ENCODE data around the gene RXRA.

DNA sequence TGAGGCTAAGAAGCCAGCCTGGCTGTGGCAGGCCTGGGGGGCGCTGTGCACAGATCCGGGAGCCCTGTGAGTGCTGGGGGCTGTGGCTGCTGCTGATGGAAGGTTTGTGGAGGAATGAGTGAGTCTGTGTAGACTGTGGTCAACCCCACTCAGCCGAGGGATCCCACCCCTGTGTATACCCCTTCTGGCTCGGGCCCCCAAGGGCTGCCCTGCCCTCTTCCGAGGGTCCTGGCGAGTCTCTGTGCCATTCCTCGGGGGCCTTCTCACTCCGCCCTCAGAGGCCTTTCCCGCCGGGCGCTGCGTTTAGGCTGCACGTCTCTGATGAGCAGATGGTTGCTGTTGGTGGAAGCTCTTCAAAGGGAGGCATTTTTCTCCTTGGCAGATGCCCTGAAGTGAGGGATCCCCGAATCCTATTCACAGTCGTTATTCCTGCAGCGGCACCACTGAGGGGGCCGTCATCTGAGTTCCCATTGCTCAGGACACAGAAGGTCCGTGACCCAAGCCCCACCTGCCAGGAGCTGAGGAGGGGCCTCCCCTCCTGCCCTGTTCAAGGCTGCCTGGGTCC is 94.1 kb downstream of the RXRA start:
- TF ChIP-seq, protein P1, sequence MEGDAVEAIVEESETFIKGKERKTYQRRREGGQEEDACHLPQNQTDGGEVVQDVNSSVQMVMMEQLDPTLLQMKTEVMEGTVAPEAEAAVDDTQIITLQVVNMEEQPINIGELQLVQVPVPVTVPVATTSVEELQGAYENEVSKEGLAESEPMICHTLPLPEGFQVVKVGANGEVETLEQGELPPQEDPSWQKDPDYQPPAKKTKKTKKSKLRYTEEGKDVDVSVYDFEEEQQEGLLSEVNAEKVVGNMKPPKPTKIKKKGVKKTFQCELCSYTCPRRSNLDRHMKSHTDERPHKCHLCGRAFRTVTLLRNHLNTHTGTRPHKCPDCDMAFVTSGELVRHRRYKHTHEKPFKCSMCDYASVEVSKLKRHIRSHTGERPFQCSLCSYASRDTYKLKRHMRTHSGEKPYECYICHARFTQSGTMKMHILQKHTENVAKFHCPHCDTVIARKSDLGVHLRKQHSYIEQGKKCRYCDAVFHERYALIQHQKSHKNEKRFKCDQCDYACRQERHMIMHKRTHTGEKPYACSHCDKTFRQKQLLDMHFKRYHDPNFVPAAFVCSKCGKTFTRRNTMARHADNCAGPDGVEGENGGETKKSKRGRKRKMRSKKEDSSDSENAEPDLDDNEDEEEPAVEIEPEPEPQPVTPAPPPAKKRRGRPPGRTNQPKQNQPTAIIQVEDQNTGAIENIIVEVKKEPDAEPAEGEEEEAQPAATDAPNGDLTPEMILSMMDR (IDR thresholded peaks at IDR 0.05; ENCODE audit: poor library complexity, severe bottlenecking): no peak
- TF ChIP-seq, protein P2, sequence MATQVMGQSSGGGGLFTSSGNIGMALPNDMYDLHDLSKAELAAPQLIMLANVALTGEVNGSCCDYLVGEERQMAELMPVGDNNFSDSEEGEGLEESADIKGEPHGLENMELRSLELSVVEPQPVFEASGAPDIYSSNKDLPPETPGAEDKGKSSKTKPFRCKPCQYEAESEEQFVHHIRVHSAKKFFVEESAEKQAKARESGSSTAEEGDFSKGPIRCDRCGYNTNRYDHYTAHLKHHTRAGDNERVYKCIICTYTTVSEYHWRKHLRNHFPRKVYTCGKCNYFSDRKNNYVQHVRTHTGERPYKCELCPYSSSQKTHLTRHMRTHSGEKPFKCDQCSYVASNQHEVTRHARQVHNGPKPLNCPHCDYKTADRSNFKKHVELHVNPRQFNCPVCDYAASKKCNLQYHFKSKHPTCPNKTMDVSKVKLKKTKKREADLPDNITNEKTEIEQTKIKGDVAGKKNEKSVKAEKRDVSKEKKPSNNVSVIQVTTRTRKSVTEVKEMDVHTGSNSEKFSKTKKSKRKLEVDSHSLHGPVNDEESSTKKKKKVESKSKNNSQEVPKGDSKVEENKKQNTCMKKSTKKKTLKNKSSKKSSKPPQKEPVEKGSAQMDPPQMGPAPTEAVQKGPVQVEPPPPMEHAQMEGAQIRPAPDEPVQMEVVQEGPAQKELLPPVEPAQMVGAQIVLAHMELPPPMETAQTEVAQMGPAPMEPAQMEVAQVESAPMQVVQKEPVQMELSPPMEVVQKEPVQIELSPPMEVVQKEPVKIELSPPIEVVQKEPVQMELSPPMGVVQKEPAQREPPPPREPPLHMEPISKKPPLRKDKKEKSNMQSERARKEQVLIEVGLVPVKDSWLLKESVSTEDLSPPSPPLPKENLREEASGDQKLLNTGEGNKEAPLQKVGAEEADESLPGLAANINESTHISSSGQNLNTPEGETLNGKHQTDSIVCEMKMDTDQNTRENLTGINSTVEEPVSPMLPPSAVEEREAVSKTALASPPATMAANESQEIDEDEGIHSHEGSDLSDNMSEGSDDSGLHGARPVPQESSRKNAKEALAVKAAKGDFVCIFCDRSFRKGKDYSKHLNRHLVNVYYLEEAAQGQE (IDR thresholded peaks at IDR 0.05; ENCODE audit: borderline replicate concordance): no peak
- TF ChIP-seq EZH2 (IDR thresholded peaks at IDR 0.05; ENCODE audit: borderline replicate concordance, insufficient read depth, low read length, poor library complexity, severe bottlenecking) (no peak), RAD21 (conservative IDR thresholded peaks at IDR 0.05) (no peak), EP300 (conservative IDR thresholded peaks at IDR 0.05; ENCODE audit: poor library complexity, severe bottlenecking) (no peak)
